HG03066 (cell line): Measurements from ENCODE around the gene NISCH.

Experiments
- ATAC-seq: cut with Tn5 transposase; IDR thresholded peaks from one replicate; pipeline ENCODE4 v1.9.1; 2021; ENCODE audit warnings: low read depth; ENCODE audit not compliant: unreplicated experiment

Gene NISCH

GRCh38 chr3:52469001-52469400 is 13.6 kb downstream of the NISCH start:
- ATAC-seq = no peak

GRCh38 chr3:52470920-52471319 is 15.5 kb downstream of the NISCH start:
- no peak for ATAC-seq

- no peak for ATAC-seq
Measured at GRCh38 chr3:52471371-52472238, 16.2 kb downstream of the NISCH start.

- ATAC-seq = no peak
Measured at GRCh38 chr3:52472239-52473000, 17.0 kb downstream of the NISCH start.

- no peak for ATAC-seq
Measured at GRCh38 chr3:52473026-52473425, 17.6 kb downstream of the NISCH start.

GRCh38 chr3:52477076-52477795 is 21.8 kb downstream of the NISCH start:
- ATAC-seq = no peak

- no peak for ATAC-seq
Measured at GRCh38 chr3:52477796-52478095, 22.3 kb downstream of the NISCH start.

GRCh38 chr3:52479037-52479876 is 23.9 kb downstream of the NISCH start:
- ATAC-seq = no peak

GRCh38 chr3:52479877-52480575 is 24.6 kb downstream of the NISCH start:
- ATAC-seq = no peak

- no peak for ATAC-seq
Measured at GRCh38 chr3:52480768-52481715, 25.6 kb downstream of the NISCH start.

GRCh38 chr3:52481819-52482521 is 26.6 kb downstream of the NISCH start:
- no peak for ATAC-seq

- ATAC-seq = no peak
Measured at GRCh38 chr3:52483081-52483480, 27.7 kb downstream of the NISCH start.

GRCh38 chr3:52483577-52484381 is 28.4 kb downstream of the NISCH start:
- ATAC-seq = no peak

- ATAC-seq = no peak
Measured at GRCh38 chr3:52484680-52485461, 29.5 kb downstream of the NISCH start.

GRCh38 chr3:52487050-52487787 is 31.8 kb downstream of the NISCH start:
- no peak for ATAC-seq
